Smooth muscle cell (in vitro differentiated cells): Measurements from ENCODE around the gene RNF181. TPM values are rescaled to one million over a fixed set of nuclear protein-coding genes. Genes with fewer than 3 reads are reported as not detected.
"Not testable (repeated sequence)": the region's sequence is repeated elsewhere in the genome, so short reads cannot be mapped to it uniquely, and the experiment has no call there.

Source experiments
- DNase-seq: peaks from one replicate; lab custom pipeline; 2025; ENCODE audit not compliant: unreplicated experiment; lab: John Stamatoyannopoulos, UW
- H2AFZ ChIP-seq: fragments of 200-600 bp; sonication (generic); 2 replicates; pipeline ENCODE4 v1.6.0; 2016; ENCODE audit warnings: antibody characterized with exemption, low read depth, mild to moderate bottlenecking
- H3F3A ChIP-seq: fragments of 200-600 bp; sonication (generic); 2 replicates; pipeline ENCODE4 v1.6.0; 2017; ENCODE audit warnings: antibody characterized with exemption, low read depth
- H3K27ac ChIP-seq: fragments of 200-600 bp; sonication (generic); 2 replicates; pipeline ENCODE4 v1.5.1; 2016; ENCODE audit warnings: low read depth, mild to moderate bottlenecking
- H3K27me3 ChIP-seq: fragments of 200-600 bp; sonication (generic); 2 replicates; pipeline ENCODE4 v1.6.1; 2016; ENCODE audit warnings: low read depth, mild to moderate bottlenecking
- H3K36me3 ChIP-seq: fragments of 200-600 bp; sonication (generic); 2 replicates; pipeline ENCODE4 v1.5.1; 2016; ENCODE audit warnings: low read depth
- H3K4me1 ChIP-seq: fragments of 200-600 bp; sonication (generic); 2 replicates; pipeline ENCODE4 v1.5.1; 2016; ENCODE audit warnings: low read depth
- H3K4me2 ChIP-seq: fragments of 200-600 bp; sonication (generic); 2 replicates; pipeline ENCODE4 v1.6.0; 2016; ENCODE audit warnings: mild to moderate bottlenecking
- H3K4me3 ChIP-seq: fragments of 200-600 bp; sonication (generic); 2 replicates; pipeline ENCODE4 v1.5.1; 2016; ENCODE audit warnings: mild to moderate bottlenecking
- H3K79me2 ChIP-seq: fragments of 200-600 bp; sonication (generic); 2 replicates; pipeline ENCODE4 v1.6.0; 2016; ENCODE audit warnings: low read depth, mild to moderate bottlenecking
- H3K9ac ChIP-seq: fragments of 200-600 bp; sonication (generic); 2 replicates; pipeline ENCODE4 v1.6.0; 2016; ENCODE audit warnings: low read depth
- H3K9me3 ChIP-seq: fragments of 200-600 bp; sonication (generic); replicated peaks from 2 replicates; pipeline ENCODE4 v1.5.1; 2016; ENCODE audit warnings: low read depth
- H4K20me1 ChIP-seq: fragments of 200-600 bp; sonication (generic); 2 replicates; pipeline ENCODE4 v1.6.0; 2016; ENCODE audit warnings: low read depth
- CTCF ChIP-seq: fragments of 200-600 bp; sonication (generic); IDR thresholded peaks from 2 replicates; pipeline ENCODE4 v1.5.1; 2017; ENCODE audit warnings: borderline replicate concordance, mild to moderate bottlenecking, antibody characterized with exemption; ENCODE audit not compliant: insufficient read depth, poor library complexity, severe bottlenecking
- WGBS: methylation state at CpG from one replicate; pipeline ENCODE4 v1.1.7; 2016; ENCODE audit warnings: low lambda C conversion rate; 5-methylcytosine and 5-hydroxymethylcytosine counted together
- polyA plus RNA-seq: library from polyadenylated mRNA; unstranded; fragments of >200 nt; fragmentation: Nextera tagmentation; extraction: Ambion mirVana; gene quantifications from 2 replicates; pipeline ENCODE4 v1.2.1, GENCODE V29; 2016
- total RNA-seq: library from RNA; depleted of rRNA; stranded (reverse); fragments of >200 nt; gene quantifications from 2 replicates; pipeline ENCODE4 v1.2.3, GENCODE V29; 2014

Gene RNF181
- total and polyA plus RNA-seq, 2 experiments from 2014 or later = 195 to 316 TPM

GRCh38 chr2:85589181-85589580 is 6.4 kb upstream of the RNF181 start:
- H3K4me3 ChIP-seq = no peak overlapping the region
- TF ChIP-seq CTCF = no peak
- no peak overlapping the region for H3K9ac ChIP-seq
- H4K20me1 ChIP-seq = no peaks in the 10 kb centered on the region
- H3K27ac ChIP-seq = no peak overlapping the region
- peaks cover 7% of the 10 kb centered on the region for H3F3A ChIP-seq
- H3K27me3 ChIP-seq = no peaks in the 10 kb centered on the region
- H3K9me3 ChIP-seq = no peaks in the 10 kb centered on the region
- H3K79me2 ChIP-seq = no peaks in the 10 kb centered on the region
- DNase-seq = no peak
- 98% methylated on average over 4 of the region's 4 CpGs for WGBS
- no peaks in the 10 kb centered on the region for H3K36me3 ChIP-seq
- no peak overlapping the region for H2AFZ ChIP-seq
- H3K4me1 ChIP-seq = peaks cover 5% of the 10 kb centered on the region
- no peak overlapping the region for H3K4me2 ChIP-seq

- no peak for DNase-seq
- H3K36me3 ChIP-seq = no peaks in the 10 kb centered on the region
- H3K4me3 ChIP-seq = no peak overlapping the region
- 48% methylated on average over 7 of the region's 7 CpGs for WGBS
- H3K27me3 ChIP-seq = no peaks in the 10 kb centered on the region
- H3K27ac ChIP-seq = peak overlapping the region; percentile 87
- peaks cover 5% of the 10 kb centered on the region for H3K4me1 ChIP-seq
- H3F3A ChIP-seq = peaks cover 7% of the 10 kb centered on the region
- no peak overlapping the region for H2AFZ ChIP-seq
- no peaks in the 10 kb centered on the region for H4K20me1 ChIP-seq
- H3K9me3 ChIP-seq = no peaks in the 10 kb centered on the region
- no peak overlapping the region for H3K9ac ChIP-seq
- no peak for TF ChIP-seq CTCF
- H3K4me2 ChIP-seq = peak overlapping the region; percentile 79
- H3K79me2 ChIP-seq = no peaks in the 10 kb centered on the region
These were observed 5.4 kb upstream of the RNF181 start for GRCh38 chr2:85589982-85590791.

GRCh38 chr2:85590950-85591349 is 4.6 kb upstream of the RNF181 start:
- no peak overlapping the region for H2AFZ ChIP-seq
- peak overlapping the region; percentile 87 for H3K27ac ChIP-seq
- no peaks in the 10 kb centered on the region for H3K27me3 ChIP-seq
- peak overlapping the region; percentile 10 for H3K9ac ChIP-seq
- H3K4me1 ChIP-seq = peaks cover 5% of the 10 kb centered on the region
- H4K20me1 ChIP-seq = no peaks in the 10 kb centered on the region
- no peaks in the 10 kb centered on the region for H3K36me3 ChIP-seq
- peaks cover under 1% of the 10 kb centered on the region for H3K79me2 ChIP-seq
- 76% methylated on average over 2 of the region's 2 CpGs for WGBS
- no peak for DNase-seq
- TF ChIP-seq CTCF = no peak
- peaks cover 7% of the 10 kb centered on the region for H3F3A ChIP-seq
- no peaks in the 10 kb centered on the region for H3K9me3 ChIP-seq
- no peak overlapping the region for H3K4me3 ChIP-seq
- peak overlapping the region; percentile 79 for H3K4me2 ChIP-seq

GRCh38 chr2:85591563-85591962 is 4.0 kb upstream of the RNF181 start:
- Histone ChIP-seq H3K9ac (peak overlapping the region; percentile 10), H3K9me3 (no peaks in the 10 kb centered on the region), H3K79me2 (peaks cover 7% of the 10 kb centered on the region), H3K4me2 (peak overlapping the region; percentile 79), H3F3A (peaks cover 7% of the 10 kb centered on the region), H3K27me3 (no peaks in the 10 kb centered on the region), H3K4me1 (peaks cover 8% of the 10 kb centered on the region), H4K20me1 (peaks cover 5% of the 10 kb centered on the region), H3K27ac (peak overlapping the region; percentile 87), H2AFZ (no peak overlapping the region), H3K36me3 (no peaks in the 10 kb centered on the region), H3K4me3 (no peak overlapping the region)
- 85% methylated on average over 12 of the region's 12 CpGs for WGBS
- no peak for TF ChIP-seq CTCF
- no peak for DNase-seq

- not testable (repeated sequence) for H2AFZ ChIP-seq, H3K27ac ChIP-seq, H3K27me3 ChIP-seq, H3K4me2 ChIP-seq, H3K4me1 ChIP-seq, H3K4me3 ChIP-seq, H3K9ac ChIP-seq, H3F3A ChIP-seq, DNase-seq, H3K36me3 ChIP-seq, H3K9me3 ChIP-seq
- 93% methylated on average over 9 of the region's 9 CpGs for WGBS
- Histone ChIP-seq H3K79me2 (peaks cover 14% of the 10 kb centered on the region), H4K20me1 (peaks cover 13% of the 10 kb centered on the region)
These were observed 3.2 kb upstream of the RNF181 start for GRCh38 chr2:85592299-85592698.
